ENCODE measurements around the gene ARPC1A. TPM values are rescaled to one million over a fixed set of nuclear protein-coding genes. Genes with fewer than 3 reads are reported as not detected.

The ARPC1A gene
- total RNA-seq, 2 donors from 2014 or later: 150 to 154 TPM

- no peak overlapping the region for H3K4me3 ChIP-seq (ENCODE audit: low read length)
- Mint-ChIP-seq H3K9me3 (no peaks in the 10 kb centered on the region), H3K27ac (peak overlapping the region; percentile 84), H3K36me3 (ENCODE audit: low read depth) (peaks cover 66% of the 10 kb centered on the region), H3K4me1 (no peaks in the 10 kb centered on the region), H3K27me3 (ENCODE audit: insufficient read depth) (no peaks in the 10 kb centered on the region), H3K4me3 (no peak overlapping the region)
- no peak overlapping the region for H3K27ac ChIP-seq (ENCODE audit: low read depth, low read length)
- no peaks in the 10 kb centered on the region for H3K27me3 ChIP-seq (ENCODE audit: control insufficient read depth, insufficient read depth, low read length, poor library complexity, severe bottlenecking)
- peak; percentile 33 for TF ChIP-seq CTCF (conservative IDR thresholded peaks at IDR 0.05)
- peaks cover 73% of the 10 kb centered on the region for H3K36me3 ChIP-seq (ENCODE audit: control insufficient read depth, insufficient read depth, low read length)
- no peaks in the 10 kb centered on the region for H3K4me1 ChIP-seq (ENCODE audit: control insufficient read depth, insufficient read depth, low read length)
- DNase-seq: peak; percentile 75
- 94 to 96% methylated on average over 20 to 22 of the region's 22 CpGs for WGBS, 2 experiments (ENCODE audit: insufficient coverage in 1 of 2, insufficient read length in 1 of 2)
- no peaks in the 10 kb centered on the region for H3K9me3 ChIP-seq (ENCODE audit: control insufficient read depth, low read length)
- H3K9ac ChIP-seq (ENCODE audit: extremely low read depth, low read length, poor library complexity, severe bottlenecking): no peak overlapping the region
Observed at GRCh38 chr7:99359465-99360154, 33.9 kb downstream of the ARPC1A start.

- Mint-ChIP-seq H3K9me3 (no peaks in the 10 kb centered on the region), H3K36me3 (ENCODE audit: low read depth) (peaks cover 72% of the 10 kb centered on the region), H3K27me3 (ENCODE audit: insufficient read depth) (no peaks in the 10 kb centered on the region), H3K27ac (no peak overlapping the region), H3K4me3 (no peak overlapping the region), H3K4me1 (no peaks in the 10 kb centered on the region)
- Histone ChIP-seq H3K27ac (ENCODE audit: low read depth, low read length) (no peak overlapping the region), H3K9me3 (ENCODE audit: control insufficient read depth, low read length) (no peaks in the 10 kb centered on the region), H3K4me3 (ENCODE audit: low read length) (no peak overlapping the region), H3K36me3 (ENCODE audit: control insufficient read depth, insufficient read depth, low read length) (peaks cover 76% of the 10 kb centered on the region), H3K9ac (ENCODE audit: extremely low read depth, low read length, poor library complexity, severe bottlenecking) (no peak overlapping the region), H3K27me3 (ENCODE audit: control insufficient read depth, insufficient read depth, low read length, poor library complexity, severe bottlenecking) (no peaks in the 10 kb centered on the region), H3K4me1 (ENCODE audit: control insufficient read depth, insufficient read depth, low read length) (no peaks in the 10 kb centered on the region)
- DNase-seq: no peak
- 93 to 100% methylated on average over 3 of the region's 3 CpGs for WGBS, 2 experiments (ENCODE audit: insufficient coverage in 1 of 2, insufficient read length in 1 of 2)
- no peak for TF ChIP-seq CTCF (conservative IDR thresholded peaks at IDR 0.05)
Observed at GRCh38 chr7:99362801-99363200, 37.1 kb downstream of the ARPC1A start.

GRCh38 chr7:99363286-99363685, 37.6 kb downstream of the ARPC1A start:
- Mint-ChIP-seq H3K27ac (no peak overlapping the region), H3K27me3 (ENCODE audit: insufficient read depth) (no peaks in the 10 kb centered on the region), H3K4me1 (no peaks in the 10 kb centered on the region), H3K36me3 (ENCODE audit: low read depth) (peaks cover 67% of the 10 kb centered on the region), H3K4me3 (no peak overlapping the region), H3K9me3 (no peaks in the 10 kb centered on the region)
- H3K27me3 ChIP-seq (ENCODE audit: control insufficient read depth, insufficient read depth, low read length, poor library complexity, severe bottlenecking): no peaks in the 10 kb centered on the region
- H3K27ac ChIP-seq (ENCODE audit: low read depth, low read length): no peak overlapping the region
- no peak overlapping the region for H3K9ac ChIP-seq (ENCODE audit: extremely low read depth, low read length, poor library complexity, severe bottlenecking)
- no peak for DNase-seq
- peaks cover 71% of the 10 kb centered on the region for H3K36me3 ChIP-seq (ENCODE audit: control insufficient read depth, insufficient read depth, low read length)
- H3K4me3 ChIP-seq (ENCODE audit: low read length): no peak overlapping the region
- 97 to 100% methylated on average over 3 to 5 of the region's 5 CpGs for WGBS, 2 experiments (ENCODE audit: insufficient coverage in 1 of 2, insufficient read length in 1 of 2)
- H3K9me3 ChIP-seq (ENCODE audit: control insufficient read depth, low read length): no peaks in the 10 kb centered on the region
- no peaks in the 10 kb centered on the region for H3K4me1 ChIP-seq (ENCODE audit: control insufficient read depth, insufficient read depth, low read length)
- TF ChIP-seq CTCF (conservative IDR thresholded peaks at IDR 0.05): no peak
